GM19043 (cell line): ENCODE measurements around the gene MUS81.
"Not testable (repeated sequence)": the region's sequence is repeated elsewhere in the genome, so short reads cannot be mapped to it uniquely, and the experiment has no call there.

ENCODE experiments used
- ATAC-seq: cut with Tn5 transposase; IDR thresholded peaks from one replicate; pipeline ENCODE4 v1.9.1; 2021; ENCODE audit warnings: low read depth; ENCODE audit not compliant: unreplicated experiment

The MUS81 gene

GRCh38 chr11:65860278-65861164 lies at the start of gene MUS81:
Gene MUS81 (plus strand): TSS chr11:65860433. CDS start chr11:65860754, 321 bp downstream.
- peak; percentile 25 for ATAC-seq

GRCh38 chr11:65811764-65812475 lies 48.3 kb upstream of the MUS81 start:
- no peak for ATAC-seq

GRCh38 chr11:65814131-65814985 lies 45.9 kb upstream of the MUS81 start:
- ATAC-seq = no peak

GRCh38 chr11:65814986-65815565 lies 45.2 kb upstream of the MUS81 start:
- ATAC-seq = no peak

GRCh38 chr11:65816696-65817095 lies 43.5 kb upstream of the MUS81 start:
- no peak for ATAC-seq

GRCh38 chr11:65817312-65817834 lies 42.9 kb upstream of the MUS81 start:
- ATAC-seq = no peak

GRCh38 chr11:65817835-65818680 lies 42.2 kb upstream of the MUS81 start:
- ATAC-seq = peak; percentile 58

GRCh38 chr11:65821107-65821506 lies 39.1 kb upstream of the MUS81 start:
- no peak for ATAC-seq

- ATAC-seq = no peak
Observed at GRCh38 chr11:65822776-65823528, 37.3 kb upstream of the MUS81 start.

- no peak for ATAC-seq
Observed at GRCh38 chr11:65826984-65827735, 33.1 kb upstream of the MUS81 start.

- ATAC-seq = no peak
Observed at GRCh38 chr11:65829459-65829858, 30.8 kb upstream of the MUS81 start.

- not testable (repeated sequence) for ATAC-seq
Observed at GRCh38 chr11:65832231-65832630, 28.0 kb upstream of the MUS81 start.

GRCh38 chr11:65833297-65834030 lies 26.8 kb upstream of the MUS81 start, which contains the start of gene SNX32:
Gene SNX32 (plus strand): TSS chr11:65833963. CDS start chr11:65834066, 103 bp downstream.
- ATAC-seq = peak; percentile 95

GRCh38 chr11:65834202-65834601 lies 26.0 kb upstream of the MUS81 start:
- ATAC-seq = no peak

GRCh38 chr11:65842144-65842543 lies 18.1 kb upstream of the MUS81 start:
- ATAC-seq = no peak

- no peak for ATAC-seq
Observed at GRCh38 chr11:65843811-65844210, 16.4 kb upstream of the MUS81 start.

- no peak for ATAC-seq
Observed at GRCh38 chr11:65844231-65844872, 15.9 kb upstream of the MUS81 start.
